Mucosa of rectum (tissue), 2 donors: ENCODE measurements around the gene TREX2.

Experiments
- H3K27ac ChIP-seq, 2 donors: one replicate each; pipeline ENCODE4 v1.7.0; 2013; ENCODE audit warnings: inconsistent platforms in 2 of 2, low read depth in 2 of 2, low read length in 2 of 2
- H3K27me3 ChIP-seq, 2 donors: one replicate each; pipeline ENCODE4 v1.7.0; 2013; ENCODE audit warnings: low read length in 2 of 2; ENCODE audit not compliant: control insufficient read depth in 2 of 2, insufficient read depth in 2 of 2
- H3K36me3 ChIP-seq, 2 donors: one replicate each; pipeline ENCODE4 v1.7.0; 2013; ENCODE audit warnings: low read length in 2 of 2; ENCODE audit not compliant: control insufficient read depth in 2 of 2, insufficient read depth in 2 of 2
- H3K4me1 ChIP-seq, 2 donors: one replicate each; pipeline ENCODE4 v1.7.0; 2013; ENCODE audit warnings: low read length in 2 of 2, mild to moderate bottlenecking in 1 of 2; ENCODE audit not compliant: control insufficient read depth in 2 of 2, insufficient read depth in 2 of 2
- H3K4me3 ChIP-seq, 2 donors: one replicate each; pipeline ENCODE4 v1.7.0; 2013; ENCODE audit warnings: low read length in 2 of 2
- H3K9ac ChIP-seq, 2 donors: one replicate each; pipeline ENCODE4 v1.7.0; 2013; ENCODE audit warnings: low read length in 2 of 2, low read depth in 1 of 2, mild to moderate bottlenecking in 1 of 2
- H3K9me3 ChIP-seq, 2 donors: one replicate each; pipeline ENCODE4 v1.7.0; 2013; ENCODE audit warnings: low read length in 2 of 2; ENCODE audit not compliant: control insufficient read depth in 2 of 2
- donor health status: healthy.
- donor health status: Normal muscosa, but diverticular disease.

TREX2 gene

GRCh38 chrX:153447581-153447960 lies 1.7 kb upstream of the TREX2 start:
- Histone ChIP-seq H3K36me3 (no peaks in the 10 kb centered on the region), H3K27ac (no peak overlapping the region), H3K4me1 (no peaks in the 10 kb centered on the region), H3K9ac (no peak overlapping the region), H3K9me3 (no peaks in the 10 kb centered on the region), H3K4me3 (no peak overlapping the region), H3K27me3 (no peaks in the 10 kb centered on the region)

DNA sequence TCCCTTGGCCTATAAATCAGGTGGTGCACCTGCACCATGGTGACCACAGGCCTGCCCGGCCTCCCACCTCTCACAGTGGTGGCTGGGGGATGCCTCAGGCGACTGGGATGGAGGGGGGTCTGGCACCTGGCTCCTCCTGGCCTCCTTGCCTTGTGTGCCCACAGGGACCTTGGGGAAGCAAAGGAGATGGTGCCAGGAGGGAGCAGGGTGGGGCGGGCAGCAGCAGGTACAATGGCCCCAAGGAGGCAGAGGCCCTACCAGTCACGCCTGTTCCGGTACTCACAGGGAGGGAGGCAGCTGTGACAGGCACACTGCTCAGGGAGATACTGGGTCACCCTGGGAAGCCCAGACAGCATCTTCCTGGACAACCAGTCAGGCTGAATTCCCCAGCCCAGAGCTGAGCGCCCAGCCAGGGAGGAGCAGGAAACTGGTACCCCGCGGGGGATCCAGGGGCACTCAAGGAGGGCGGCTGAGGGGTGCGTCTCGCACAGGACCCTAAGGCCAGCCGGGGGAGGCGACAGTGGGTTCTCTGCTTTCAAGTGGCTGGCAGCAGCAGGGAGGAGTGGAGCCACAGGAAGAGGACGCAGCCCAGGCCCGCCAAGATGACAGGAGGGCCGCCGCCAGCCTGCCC lies 1.2 kb upstream of the TREX2 start:
- Histone ChIP-seq H3K27ac (no peak overlapping the region), H3K9me3 (no peaks in the 10 kb centered on the region), H3K4me1 (no peaks in the 10 kb centered on the region), H3K4me3 (no peak overlapping the region), H3K36me3 (no peaks in the 10 kb centered on the region), H3K9ac (no peak overlapping the region), H3K27me3 (no peaks in the 10 kb centered on the region)

DNA sequence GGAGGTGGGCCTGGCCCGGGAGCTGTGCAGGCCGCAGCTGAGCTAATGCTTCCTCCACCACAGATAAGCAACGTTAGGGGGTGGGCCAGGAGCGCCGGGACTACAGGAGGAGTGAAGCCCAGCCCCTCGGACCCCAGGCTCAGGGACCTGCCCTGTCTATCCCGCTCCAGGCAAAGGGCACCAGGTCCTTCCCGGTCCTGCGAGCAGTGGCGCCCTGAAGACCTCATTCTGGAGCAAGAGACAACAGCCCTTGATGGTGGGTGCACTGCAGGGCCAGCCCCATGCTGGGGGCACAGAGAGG lies 730 bp upstream of the TREX2 start:
- no peaks in the 10 kb centered on the region for H3K36me3 ChIP-seq
- H3K9ac ChIP-seq, result no peak overlapping the region
- H3K27ac ChIP-seq, result no peak overlapping the region
- no peaks in the 10 kb centered on the region for H3K9me3 ChIP-seq
- H3K27me3 ChIP-seq, result no peaks in the 10 kb centered on the region
- H3K4me1 ChIP-seq, result no peaks in the 10 kb centered on the region
- no peak overlapping the region for H3K4me3 ChIP-seq

DNA sequence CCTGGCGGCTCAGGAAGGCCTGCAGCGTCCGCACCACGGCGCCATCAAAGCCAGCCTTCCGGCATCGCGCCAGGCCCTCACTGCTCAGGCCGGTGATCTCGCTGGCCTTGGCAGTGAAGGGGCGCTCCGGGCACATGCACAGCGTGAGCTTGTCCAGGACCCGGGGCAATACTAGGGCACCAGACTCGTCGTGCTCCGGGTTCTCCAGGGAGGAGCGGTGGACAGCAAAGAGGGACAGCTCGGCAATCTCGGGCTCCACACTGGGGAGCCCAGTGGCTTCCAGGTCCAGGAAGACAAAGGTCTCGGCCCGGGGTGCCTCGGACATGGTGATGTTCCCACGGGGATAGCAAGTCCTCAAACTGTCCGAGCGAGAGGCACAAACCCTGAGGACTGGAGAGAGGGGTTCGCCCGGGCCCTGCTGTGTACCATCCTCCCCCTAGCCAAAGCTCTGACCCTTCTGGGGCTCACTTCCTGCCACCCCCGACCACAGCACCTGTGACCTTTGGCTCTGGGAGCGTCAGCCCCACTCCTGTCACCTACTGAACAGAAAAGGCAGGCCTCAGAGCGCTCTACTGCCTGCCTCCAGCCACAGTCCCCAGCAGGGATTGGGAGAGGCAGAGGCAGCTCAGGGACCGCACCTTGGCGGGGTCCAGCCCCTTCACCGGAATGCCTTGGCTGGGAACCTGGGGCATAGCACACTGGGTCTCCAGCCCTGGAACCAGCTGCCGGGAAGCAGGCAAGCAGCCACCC lies 575 bp downstream of the TREX2 start:
- no peaks in the 10 kb centered on the region for H3K36me3 ChIP-seq
- no peak overlapping the region for H3K4me3 ChIP-seq
- H3K9ac ChIP-seq, result no peak overlapping the region
- no peaks in the 10 kb centered on the region for H3K9me3 ChIP-seq
- no peaks in the 10 kb centered on the region for H3K27me3 ChIP-seq
- H3K4me1 ChIP-seq, result no peaks in the 10 kb centered on the region
- H3K27ac ChIP-seq, result no peak overlapping the region

- Histone ChIP-seq H3K27me3 (peaks cover 0 to 2% of the 10 kb centered on the region in 2 donors), H3K36me3 (no peaks in the 10 kb centered on the region), H3K4me1 (no peaks in the 10 kb centered on the region), H3K4me3 (no peak overlapping the region), H3K9ac (no peak overlapping the region), H3K9me3 (no peaks in the 10 kb centered on the region), H3K27ac (no peak overlapping the region)
These were observed 1.4 kb downstream of the TREX2 start for GRCh38 chrX:153444333-153445011.

DNA sequence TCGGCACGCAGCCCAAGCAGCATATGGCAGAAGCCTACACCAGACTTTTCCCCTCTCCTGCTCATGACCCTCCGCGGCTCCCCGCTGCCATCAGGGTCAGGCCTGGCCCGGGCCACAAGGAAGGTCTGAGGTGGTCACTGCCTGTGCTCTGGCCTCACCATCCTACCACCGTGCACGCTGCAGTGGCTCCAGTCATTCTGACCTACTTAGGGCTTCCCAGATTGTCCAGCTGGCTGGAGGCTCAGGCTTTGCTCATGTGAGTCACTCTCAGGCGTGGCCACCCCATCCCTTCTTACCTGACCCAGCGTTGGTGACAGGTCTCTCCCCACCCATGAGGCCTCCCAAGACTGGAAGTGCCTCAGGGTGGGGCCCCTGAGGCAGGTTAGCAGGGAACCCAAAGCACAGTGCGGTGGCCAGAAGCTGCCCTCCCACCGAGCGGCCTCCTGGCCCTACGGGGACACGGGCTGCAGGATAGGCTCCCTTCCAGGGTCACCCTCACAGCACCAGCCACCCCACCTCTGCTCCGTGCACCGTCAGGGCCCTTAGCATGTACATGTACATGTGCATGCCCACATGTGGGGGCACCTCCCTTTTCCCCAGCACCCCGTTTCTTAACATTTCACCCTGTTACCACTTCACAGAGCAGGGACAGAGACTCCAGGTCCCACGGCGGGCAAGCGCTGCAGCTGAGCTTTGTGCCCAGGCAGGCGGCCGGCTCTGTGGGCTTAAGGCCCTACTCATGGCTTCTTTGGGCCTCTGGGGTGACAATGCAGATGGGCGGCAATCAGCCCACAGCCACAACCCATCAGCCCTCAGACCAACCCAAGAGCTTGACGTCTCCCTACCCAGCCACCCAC lies 2.2 kb downstream of the TREX2 start:
- H3K36me3 ChIP-seq, result no peaks in the 10 kb centered on the region
- no peaks in the 10 kb centered on the region for H3K9me3 ChIP-seq
- no peaks in the 10 kb centered on the region for H3K4me1 ChIP-seq
- H3K9ac ChIP-seq, result no peak overlapping the region
- no peak overlapping the region for H3K4me3 ChIP-seq
- H3K27me3 ChIP-seq, result peaks cover 0 to 2% of the 10 kb centered on the region in 2 donors
- H3K27ac ChIP-seq, result no peak overlapping the region

GRCh38 chrX:153442463-153442862 lies 3.4 kb downstream of the TREX2 start:
- no peaks in the 10 kb centered on the region for H3K36me3 ChIP-seq
- no peaks in the 10 kb centered on the region for H3K4me1 ChIP-seq
- no peaks in the 10 kb centered on the region for H3K9me3 ChIP-seq
- H3K9ac ChIP-seq, result no peak overlapping the region
- H3K27me3 ChIP-seq, result peaks cover 0 to 2% of the 10 kb centered on the region in 2 donors
- no peak overlapping the region for H3K27ac ChIP-seq
- no peak overlapping the region for H3K4me3 ChIP-seq

- no peak overlapping the region for H3K9ac ChIP-seq
- H3K4me3 ChIP-seq, result no peak overlapping the region
- H3K9me3 ChIP-seq, result no peaks in the 10 kb centered on the region
- H3K27ac ChIP-seq, result no peak overlapping the region
- no peaks in the 10 kb centered on the region for H3K4me1 ChIP-seq
- H3K27me3 ChIP-seq, result peaks cover 0 to 2% of the 10 kb centered on the region in 2 donors
- H3K36me3 ChIP-seq, result no peaks in the 10 kb centered on the region
These were observed 3.9 kb downstream of the TREX2 start for GRCh38 chrX:153441981-153442380.

GRCh38 chrX:153441296-153441695 lies 4.6 kb downstream of the TREX2 start:
- no peaks in the 10 kb centered on the region for H3K9me3 ChIP-seq
- H3K27me3 ChIP-seq, result peaks cover 0 to 2% of the 10 kb centered on the region in 2 donors
- H3K27ac ChIP-seq, result no peak overlapping the region
- H3K9ac ChIP-seq, result no peak overlapping the region
- H3K4me3 ChIP-seq, result no peak overlapping the region
- no peaks in the 10 kb centered on the region for H3K4me1 ChIP-seq
- no peaks in the 10 kb centered on the region for H3K36me3 ChIP-seq
